GM12878 (cell line): ENCODE results near the gene GCC2. TPM values are rescaled to one million over a fixed set of nuclear protein-coding genes. Genes with fewer than 3 reads are reported as not detected.

Experiments used
- ATAC-seq: fragments of 200-7000 bp; cut with Tn5 transposase; 3 replicates; pipeline ENCODE4 v1.9.1; 2020; ENCODE audit warnings: mild to moderate bottlenecking, moderate library complexity
- BruUV-seq: library from RNA; stranded (reverse); fragments of 400-500 nt; replicated peaks from 2 replicates; lab custom pipeline; 2021; lab: Mats Ljungman, UMichigan
- CTCF ChIA-PET: fragments of 300-600 bp; sonication (Branson Sonifier 250); formaldehyde crosslinking; extraction: SDS; loops from one replicate; lab custom pipeline; 2021; ENCODE audit warnings: inconsistent platforms; lab: Yijun Ruan, JAX
- POLR2A ChIA-PET: fragments of 350-600 bp; formaldehyde crosslinking; extraction: SDS; loops from one replicate; lab custom pipeline; 2021; ENCODE audit warnings: inconsistent platforms; lab: Charles Lee
- RAD21 ChIA-PET: fragments of 300-600 bp; sonication (Branson Sonifier 250); formaldehyde crosslinking; loops from one replicate; lab custom pipeline; 2023; ENCODE audit warnings: antibody characterized with exemption; ENCODE audit not compliant: unreplicated experiment; lab: Charles Lee
- SMC1A ChIA-PET: fragments of 300-600 bp; sonication (Branson Sonifier 250); formaldehyde crosslinking; loops from one replicate; lab custom pipeline; 2023; ENCODE audit not compliant: unreplicated experiment, uncharacterized antibody; lab: Charles Lee
- DNase-seq: peaks from one replicate; pipeline ENCODE4 v3.0.0-alpha.2; 2011; ENCODE audit warnings: low read depth, low spot score
- FAIRE-seq: peaks from 3 replicates; lab custom pipeline; 2011; peaks lifted over from hg19 to GRCh38; lab: Jason Lieb, UNC
- H2AFZ ChIP-seq: 2 replicates; pipeline ENCODE4 v1.6.0; 2011; ENCODE audit warnings: low read depth, low read length, control low read depth; ENCODE audit not compliant: control insufficient read depth
- H3K27ac ChIP-seq: 2 replicates; pipeline ENCODE4 v1.5.1; 2011; ENCODE audit warnings: control low read depth; ENCODE audit not compliant: control insufficient read depth, insufficient read depth
- H3K27me3 ChIP-seq, 2 experiments: replicated peaks in 1 of 2; 2 replicates each; pipeline versions ENCODE4 v1.6.0 to v1.6.1; 2011; ENCODE audit warnings: low read length in 1 of 2; ENCODE audit not compliant: control insufficient read depth in 2 of 2, insufficient read depth in 2 of 2
- H3K36me3 ChIP-seq, 2 experiments: 2 replicates each; pipeline ENCODE4 v1.5.1; 2011; ENCODE audit warnings: low read length in 1 of 2; ENCODE audit not compliant: control insufficient read depth in 2 of 2, insufficient read depth in 2 of 2
- H3K4me1 ChIP-seq: 2 replicates; pipeline ENCODE4 v1.6.1; 2011; ENCODE audit warnings: mild to moderate bottlenecking, low read length, moderate library complexity, mixed read lengths; ENCODE audit not compliant: control insufficient read depth, insufficient read depth
- H3K4me2 ChIP-seq: 2 replicates; pipeline ENCODE4 v1.6.0; 2011; ENCODE audit warnings: control low read depth; ENCODE audit not compliant: control insufficient read depth, insufficient read depth
- H3K4me3 ChIP-seq: fragments of 200-600 bp; sonication (generic); 2 replicates; pipeline ENCODE4 v1.5.1; 2016
- H3K79me2 ChIP-seq: 2 replicates; pipeline ENCODE4 v1.6.0; 2011; ENCODE audit warnings: low read length; ENCODE audit not compliant: control insufficient read depth, insufficient read depth
- H3K9ac ChIP-seq: 2 replicates; pipeline ENCODE4 v1.8.0; 2011; ENCODE audit warnings: low read length, control low read depth, mixed read lengths; ENCODE audit not compliant: control insufficient read depth, insufficient read depth
- H3K9me3 ChIP-seq: replicated peaks from 3 replicates; pipeline ENCODE4 v1.5.1; 2011; ENCODE audit warnings: mild to moderate bottlenecking, low read length; ENCODE audit not compliant: control insufficient read depth, insufficient read depth
- H4K20me1 ChIP-seq: 2 replicates; pipeline ENCODE4 v1.6.0; 2011; ENCODE audit not compliant: control insufficient read depth, insufficient read depth
- ATF3 ChIP-seq: IDR thresholded peaks from 2 replicates; pipeline ENCODE4 v1.6.1; 2011; ENCODE audit warnings: low read depth, mild to moderate bottlenecking, low read length, moderate library complexity, borderline replicate concordance; ENCODE audit errors: extremely low read depth
- ETV6 ChIP-seq, 2 experiments: fragments of 450-650 bp in 1 of 2; IDR thresholded peaks in 1 of 2; conservative IDR thresholded peaks in 1 of 2; 2 replicates each; pipeline ENCODE4 v1.6.1; 2014; ENCODE audit warnings: antibody characterized with exemption in 1 of 2, borderline replicate concordance in 1 of 2, low read depth in 1 of 2, mild to moderate bottlenecking in 1 of 2, moderate library complexity in 1 of 2
- MXI1 ChIP-seq: fragments of 150-350 bp; IDR thresholded peaks from 2 replicates; pipeline ENCODE4 v1.6.1; 2011; ENCODE audit warnings: low read depth, mild to moderate bottlenecking, inconsistent platforms, low read length, improper control_type of control experiment
- POLR2AphosphoS2 ChIP-seq: IDR thresholded peaks from 2 replicates; pipeline ENCODE4 v1.6.1; 2011; ENCODE audit warnings: low read depth, mild to moderate bottlenecking, low read length, improper control_type of control experiment, moderate library complexity
- POU2F2 ChIP-seq: IDR thresholded peaks from 3 replicates; pipeline ENCODE4 v1.6.1; 2011; ENCODE audit warnings: low read depth, mild to moderate bottlenecking, low read length, borderline replicate concordance
- RB1 ChIP-seq: fragments of 450-650 bp; formaldehyde crosslinking; IDR thresholded peaks from 2 replicates; pipeline ENCODE4 v1.6.1; 2017; ENCODE audit warnings: mild to moderate bottlenecking, borderline replicate concordance
- REST ChIP-seq: IDR thresholded peaks from 2 replicates; pipeline ENCODE4 v1.6.1; 2012; ENCODE audit warnings: mild to moderate bottlenecking, low read depth, low read length
- RUNX3 ChIP-seq: IDR thresholded peaks from 2 replicates; pipeline ENCODE4 v1.6.1; 2012; ENCODE audit warnings: low read length, inconsistent platforms
- ZBTB33 ChIP-seq: fragments of 450-650 bp; IDR thresholded peaks from 2 replicates; pipeline ENCODE4 v1.6.1; 2017; ENCODE audit warnings: mild to moderate bottlenecking
- ZNF687 ChIP-seq: fragments of 450-650 bp; IDR thresholded peaks from 2 replicates; pipeline ENCODE4 v1.6.1; 2017; ENCODE audit warnings: mild to moderate bottlenecking, moderate library complexity
- WGBS: methylation state at CpG from one replicate; pipeline ENCODE4 v1.1.6; 2016; ENCODE audit warnings: low lambda C conversion rate; ENCODE audit not compliant: insufficient replicate concordance, insufficient coverage; ENCODE audit errors: missing lambda C conversion rate; 5-methylcytosine and 5-hydroxymethylcytosine counted together
- in situ Hi-C: fragments of 300-500 bp; cut with MboI; formaldehyde crosslinking; loops from 9 replicates; pipeline ENCODE4 v1.14.3; 2018; ENCODE audit warnings: mixed read lengths
- intact Hi-C: fragments of 100-400 bp; cut with micrococcal nuclease; formaldehyde crosslinking; loops from one replicate; pipeline ENCODE4 v1.14.2; 2022; ENCODE audit not compliant: unreplicated experiment
- polyA plus RNA-seq, 11 experiments: library from polyadenylated mRNA; depleted of rRNA in 4 of 11; unstranded in 6 of 11; stranded (reverse) in 5 of 11; fragments of >200 nt; fragmentation: Nextera tagmentation in 4 of 11; fragmentation: Illumina TruSeq in 1 of 11; extraction: Ambion mirVana in 4 of 11; extraction: Trizol in 1 of 11; gene quantifications; 1 replicate in 1 of 11; 2 replicates in 10 of 11; pipeline versions ENCODE4 v1.2.1 to v1.2.3, GENCODE V29; 2011 to 2016; ENCODE audit warnings: inconsistent platforms in 2 of 11, missing spikeins in 2 of 11, low read depth in 1 of 11
- total RNA-seq, 4 experiments: library from RNA; depleted of rRNA in 3 of 4; stranded (reverse); fragments of >200 nt in 3 of 4; fragmentation: Illumina TruSeq in 1 of 4; extraction: Trizol in 1 of 4; gene quantifications; 2 replicates each; pipeline versions ENCODE4 v1.2.1 to v1.2.3, GENCODE V29; 2013 to 2021

GCC2 gene
- total and polyA plus RNA-seq, 10 of the 15 experiments (the other 5 are each of a cell fraction or from before 2014, with no cell fraction given) = 11.8 to 35.5 (median 25.4) TPM

- in situ Hi-C loops = no loop called here
- POLR2A ChIA-PET = interaction anchor here (0.5 to 4.2 kb wide), 11 partner anchors 15 to 1098 kb away, joined by 3 to 55 read pairs (median 5); partner anchors contain the start of gene GCC2
- 1% methylated on average over 30 of the region's 87 CpGs for WGBS
- RAD21 ChIA-PET = interaction anchor here (0.7 to 7.4 kb wide), 15 partner anchors 28 to 1513 kb away, joined by 3 to 129 read pairs (median 5); partner anchors contain the start of gene GCC2
- H4K20me1 ChIP-seq = no peaks in the 10 kb centered on the region
- H3K79me2 ChIP-seq = peaks cover 41% of the 10 kb centered on the region
- peak within 1 kb of the TSS; percentile 66 for H3K27ac ChIP-seq
- peak; percentile 94 for ATAC-seq
- H2AFZ ChIP-seq = peak within 1 kb of the TSS; percentile 80
- H3K9me3 ChIP-seq = no peaks in the 10 kb centered on the region
- intact Hi-C loops = loop anchor here (5.0 kb wide), 2 partner anchors 72 to 103 kb away; no protein-coding TSS in a partner anchor
- SMC1A ChIA-PET = interaction anchor here (1.0 to 9.0 kb wide), 9 partner anchors 9 to 103 kb away, joined by 4 to 214 read pairs (median 6); partner anchors contain the start of gene GCC2
- no peaks in the 10 kb centered on the region for H3K27me3 ChIP-seq
- FAIRE-seq = no peak
- H3K4me2 ChIP-seq = peak within 1 kb of the TSS; percentile 95
- H3K4me1 ChIP-seq = no peaks in the 10 kb centered on the region; the same call in 1 of the 2 replicates
- DNase-seq = peak; percentile 50
- H3K9ac ChIP-seq = peak within 1 kb of the TSS; percentile 72
- CTCF ChIA-PET = interaction anchor here (0.6 to 2.0 kb wide), 11 partner anchors 9 to 137 kb away, joined by 3 to 7 read pairs (median 5); no protein-coding TSS in a partner anchor
- no peaks in the 10 kb centered on the region for H3K36me3 ChIP-seq
- BruUV-seq = no TSS peak
- H3K4me3 ChIP-seq = peak within 1 kb of the TSS; percentile 85
- TF ChIP-seq ETV6 (conservative IDR thresholded peaks at IDR 0.05 in 1 of 2, IDR thresholded peaks at IDR 0.05 in 1 of 2; ENCODE audit: borderline replicate concordance in 1 of 2, low read depth in 1 of 2) = no peak
- peak; percentile 71; the same call in 1 of the 2 replicates for TF ChIP-seq RB1
- no peak for TF ChIP-seq ATF3
- TF ChIP-seq POU2F2 = no peak
- TF ChIP-seq MXI1 = peak; percentile 68; the same call in 1 of the 2 replicates
- TF ChIP-seq REST = no peak
- TF ChIP-seq ZBTB33 = no peak
- peak; percentile 86 for TF ChIP-seq ZNF687
- TF ChIP-seq POLR2AphosphoS2 = peak; percentile 69; the same call in 1 of the 2 replicates
- peak; percentile 62 for TF ChIP-seq RUNX3
These were observed 85.0 kb downstream of the GCC2 start, which contains the start of gene LIMS1 for GRCh38 chr2:108533832-108534583. LIMS1 (plus strand) TSS chr2:108534470; CDS start chr2:108534563, 93 bp downstream.
